ENCODE results near the gene EZH1.
"Not testable (repeated sequence)": the region's sequence is repeated elsewhere in the genome, so short reads cannot be mapped to it uniquely, and the experiment has no call there.

Gene EZH1

DNA sequence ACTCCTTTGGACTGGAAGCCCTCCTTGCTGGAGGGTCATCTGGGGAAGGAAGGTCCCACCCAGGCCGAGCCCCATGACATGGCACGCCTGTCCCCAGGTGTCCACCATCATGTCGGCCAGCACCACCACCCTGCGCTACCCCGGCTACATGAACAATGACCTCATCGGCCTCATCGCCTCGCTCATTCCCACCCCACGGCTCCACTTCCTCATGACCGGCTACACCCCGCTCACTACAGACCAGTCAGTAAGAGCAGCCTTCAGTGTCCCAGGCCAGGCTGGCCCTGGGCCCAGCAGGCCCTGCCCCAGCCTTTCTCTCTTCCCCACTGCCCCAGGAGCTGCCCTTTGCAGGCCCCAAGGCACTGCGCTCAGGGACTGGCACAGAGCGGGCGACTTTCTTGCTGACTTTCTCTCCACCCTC, 79.2 kb downstream of the EZH1 start:
- H3K27me3 ChIP-seq (ENCODE audit: insufficient read depth, poor library complexity, severe bottlenecking): no peaks in the 10 kb centered on the region
- H3K36me3 ChIP-seq (ENCODE audit: low read depth): peaks cover 87% of the 10 kb centered on the region
- no peak for ATAC-seq (ENCODE audit: low read depth)

DNA sequence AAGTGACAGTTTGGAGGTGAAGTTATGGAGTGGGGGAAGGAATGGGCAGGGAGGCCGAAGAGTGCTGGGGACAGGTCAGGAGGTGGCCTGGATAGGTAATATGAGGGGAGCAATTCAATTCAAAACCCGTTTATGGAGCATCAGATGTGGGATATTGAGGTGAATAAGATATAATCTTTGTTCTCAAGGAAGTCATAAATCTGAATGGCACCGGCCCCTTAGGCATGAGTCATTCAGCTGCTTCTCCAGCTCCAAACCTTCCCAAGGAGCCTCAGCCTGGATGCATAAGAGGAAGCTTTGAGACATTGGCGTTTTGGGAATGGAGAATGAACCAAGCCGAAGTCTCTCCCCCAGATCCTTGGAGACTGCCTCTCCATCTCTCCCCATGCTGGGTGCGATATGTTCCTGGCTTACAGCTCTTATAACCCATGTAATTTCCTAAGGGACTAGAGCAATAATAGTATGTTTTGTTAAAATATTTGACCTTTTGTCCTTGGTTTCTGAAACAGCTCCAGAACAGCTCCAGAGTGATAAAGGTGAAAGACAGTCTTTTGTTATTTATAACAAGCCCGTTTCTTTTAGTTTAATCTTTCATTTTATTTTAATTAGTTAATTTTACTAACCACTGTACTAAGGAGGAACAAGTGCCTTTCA, 84.0 kb downstream of the EZH1 start:
- Histone ChIP-seq H3K27me3 (ENCODE audit: insufficient read depth, poor library complexity, severe bottlenecking) (no peaks in the 10 kb centered on the region), H3K4me1 (ENCODE audit: insufficient read depth, poor library complexity, severe bottlenecking) (peaks cover 17% of the 10 kb centered on the region), H3K36me3 (ENCODE audit: low read depth) (peaks cover 50% of the 10 kb centered on the region), H3K9me3 (ENCODE audit: severe bottlenecking) (no peaks in the 10 kb centered on the region), H3K27ac (ENCODE audit: poor library complexity, severe bottlenecking) (peak overlapping the region; percentile 82), H3K4me3 (ENCODE audit: severe bottlenecking) (peak overlapping the region; percentile 9)
- DNase-seq (ENCODE audit: low spot score) (no peak), ATAC-seq (ENCODE audit: low read depth) (peak; percentile 64)
- TF ChIP-seq, protein P1, sequence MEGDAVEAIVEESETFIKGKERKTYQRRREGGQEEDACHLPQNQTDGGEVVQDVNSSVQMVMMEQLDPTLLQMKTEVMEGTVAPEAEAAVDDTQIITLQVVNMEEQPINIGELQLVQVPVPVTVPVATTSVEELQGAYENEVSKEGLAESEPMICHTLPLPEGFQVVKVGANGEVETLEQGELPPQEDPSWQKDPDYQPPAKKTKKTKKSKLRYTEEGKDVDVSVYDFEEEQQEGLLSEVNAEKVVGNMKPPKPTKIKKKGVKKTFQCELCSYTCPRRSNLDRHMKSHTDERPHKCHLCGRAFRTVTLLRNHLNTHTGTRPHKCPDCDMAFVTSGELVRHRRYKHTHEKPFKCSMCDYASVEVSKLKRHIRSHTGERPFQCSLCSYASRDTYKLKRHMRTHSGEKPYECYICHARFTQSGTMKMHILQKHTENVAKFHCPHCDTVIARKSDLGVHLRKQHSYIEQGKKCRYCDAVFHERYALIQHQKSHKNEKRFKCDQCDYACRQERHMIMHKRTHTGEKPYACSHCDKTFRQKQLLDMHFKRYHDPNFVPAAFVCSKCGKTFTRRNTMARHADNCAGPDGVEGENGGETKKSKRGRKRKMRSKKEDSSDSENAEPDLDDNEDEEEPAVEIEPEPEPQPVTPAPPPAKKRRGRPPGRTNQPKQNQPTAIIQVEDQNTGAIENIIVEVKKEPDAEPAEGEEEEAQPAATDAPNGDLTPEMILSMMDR (IDR thresholded peaks at IDR 0.05; ENCODE audit: poor library complexity, severe bottlenecking): no peak

More for the DNA sequence above, 79.2 kb downstream of the EZH1 start:
- TF ChIP-seq, protein P1 (IDR thresholded peaks at IDR 0.05; ENCODE audit: poor library complexity, severe bottlenecking): no peak
- Histone ChIP-seq H3K4me1 (ENCODE audit: insufficient read depth, poor library complexity, severe bottlenecking) (peaks cover 37% of the 10 kb centered on the region), H3K27ac (ENCODE audit: poor library complexity, severe bottlenecking) (no peak overlapping the region), H3K9me3 (ENCODE audit: severe bottlenecking) (no peaks in the 10 kb centered on the region), H3K4me3 (ENCODE audit: severe bottlenecking) (no peak overlapping the region)
- no peak for DNase-seq (ENCODE audit: low spot score)

DNA sequence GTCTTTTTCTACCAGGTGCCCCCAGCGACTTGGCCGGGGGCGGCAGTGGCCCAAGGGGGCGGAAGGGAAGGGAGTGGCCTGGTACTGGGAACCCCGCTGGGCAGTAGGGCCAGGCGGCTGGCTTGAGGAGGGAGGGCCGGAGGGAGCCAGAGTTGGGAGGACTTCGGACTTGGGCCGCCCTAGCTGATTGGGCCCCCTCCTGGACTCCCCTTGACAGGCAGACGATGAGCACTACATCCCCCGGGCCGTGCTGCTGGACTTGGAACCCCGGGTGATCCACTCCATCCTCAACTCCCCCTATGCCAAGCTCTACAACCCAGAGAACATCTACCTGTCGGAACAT, 84.9 kb downstream of the EZH1 start:
- peak overlapping the region; percentile 47 for H3K4me3 ChIP-seq (ENCODE audit: severe bottlenecking)
- peak; percentile 15; the same call in 1 of the 3 replicates for ATAC-seq (ENCODE audit: low read depth)

GRCh38 chr17:42659079-42659931, 85.5 kb downstream of the EZH1 start, which contains the start of gene TUBG2:
TUBG2 (plus strand) TSS chr17:42659284; CDS start chr17:42659504, 220 bp downstream.
- Histone ChIP-seq H3K4me3 (ENCODE audit: severe bottlenecking) (peak within 1 kb of the TSS; percentile 47), H3K9me3 (ENCODE audit: severe bottlenecking) (no peaks in the 10 kb centered on the region), H3K36me3 (ENCODE audit: low read depth) (peaks cover 39% of the 10 kb centered on the region), H3K27me3 (ENCODE audit: insufficient read depth, poor library complexity, severe bottlenecking) (no peaks in the 10 kb centered on the region), H3K27ac (ENCODE audit: poor library complexity, severe bottlenecking) (peak within 1 kb of the TSS; percentile 82), H3K4me1 (ENCODE audit: insufficient read depth, poor library complexity, severe bottlenecking) (peaks cover 17% of the 10 kb centered on the region)
- peak; percentile 90 for DNase-seq (ENCODE audit: low spot score)
- peak; percentile 80 for ATAC-seq (ENCODE audit: low read depth)
- TF ChIP-seq, protein P1 (IDR thresholded peaks at IDR 0.05; ENCODE audit: poor library complexity, severe bottlenecking): no peak

More for the DNA sequence above, 84.9 kb downstream of the EZH1 start:
- DNase-seq (ENCODE audit: low spot score); H3K9me3 ChIP-seq (ENCODE audit: severe bottlenecking); H3K27me3 ChIP-seq (ENCODE audit: insufficient read depth, poor library complexity, severe bottlenecking): not testable (repeated sequence)
- Histone ChIP-seq H3K27ac (ENCODE audit: poor library complexity, severe bottlenecking) (peak overlapping the region; percentile 82), H3K4me1 (ENCODE audit: insufficient read depth, poor library complexity, severe bottlenecking) (peaks cover 17% of the 10 kb centered on the region), H3K36me3 (ENCODE audit: low read depth) (peaks cover 41% of the 10 kb centered on the region)

- Histone ChIP-seq H3K27me3 (ENCODE audit: insufficient read depth, poor library complexity, severe bottlenecking) (no peaks in the 10 kb centered on the region), H3K4me1 (ENCODE audit: insufficient read depth, poor library complexity, severe bottlenecking) (peaks cover 17% of the 10 kb centered on the region), H3K4me3 (ENCODE audit: severe bottlenecking) (no peak overlapping the region), H3K27ac (ENCODE audit: poor library complexity, severe bottlenecking) (peak overlapping the region; percentile 82), H3K9me3 (ENCODE audit: severe bottlenecking) (no peaks in the 10 kb centered on the region), H3K36me3 (ENCODE audit: low read depth) (peaks cover 27% of the 10 kb centered on the region)
- DNase-seq (ENCODE audit: low spot score) (no peak), ATAC-seq (ENCODE audit: low read depth) (no peak)
- TF ChIP-seq, protein P1 (IDR thresholded peaks at IDR 0.05; ENCODE audit: poor library complexity, severe bottlenecking): no peak
Measured at GRCh38 chr17:42657824-42658588, 86.8 kb downstream of the EZH1 start.

Data from RWPE2 (cell line).